Peyer's patch (tissue), 4 donors: ENCODE data around the gene NUMA1.

Experiments used
- POLR2A ChIP-seq, 2 donors: fragments of 450-650 bp; IDR thresholded peaks; one replicate each; pipeline ENCODE4 v1.5.1; 2017; ENCODE audit warnings: antibody characterized with exemption in 2 of 2, mild to moderate bottlenecking in 2 of 2, moderate library complexity in 2 of 2
- TF ChIP-seq, protein P1 (sequence below), 6 experiments: fragments of 450-650 bp in 4 of 6; fragments of 200-600 bp in 2 of 6; sonication (generic) in 1 of 6; IDR thresholded peaks; one replicate each; pipeline ENCODE4 v1.5.1; 2017 to 2019; ENCODE audit warnings: antibody characterized with exemption in 6 of 6, mild to moderate bottlenecking in 3 of 6, moderate library complexity in 1 of 6

DNA sequence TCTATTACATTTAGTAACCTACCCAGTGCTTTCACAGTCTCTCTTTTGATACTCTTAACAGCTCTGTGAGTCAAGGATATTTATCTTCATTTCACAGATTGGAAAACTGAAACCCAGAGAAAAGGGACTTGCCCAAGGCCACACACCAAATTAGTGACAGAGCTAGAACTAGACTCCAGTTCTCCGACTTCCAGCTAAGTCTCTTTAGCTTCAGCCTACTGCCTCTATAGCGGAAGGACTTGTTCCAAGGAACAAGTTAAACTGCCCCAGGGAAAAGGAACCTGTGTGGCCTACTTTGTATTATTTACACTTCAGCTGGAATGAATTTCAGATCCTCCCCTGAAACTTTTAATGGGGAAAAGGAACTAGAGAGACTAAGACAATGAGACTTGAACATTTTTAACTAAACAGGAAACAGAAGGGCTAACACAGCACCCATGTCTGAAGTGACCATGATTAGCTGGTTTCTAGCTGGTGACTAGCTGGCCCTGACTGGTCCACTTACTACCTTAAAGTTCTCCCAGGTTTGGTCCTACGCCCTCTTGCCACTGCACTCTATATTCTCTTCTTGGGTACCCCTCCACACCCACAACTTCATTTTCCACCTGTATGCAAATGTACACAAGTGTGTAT is 1.6 kb upstream of the NUMA1 start:
- TF ChIP-seq, protein P1, sequence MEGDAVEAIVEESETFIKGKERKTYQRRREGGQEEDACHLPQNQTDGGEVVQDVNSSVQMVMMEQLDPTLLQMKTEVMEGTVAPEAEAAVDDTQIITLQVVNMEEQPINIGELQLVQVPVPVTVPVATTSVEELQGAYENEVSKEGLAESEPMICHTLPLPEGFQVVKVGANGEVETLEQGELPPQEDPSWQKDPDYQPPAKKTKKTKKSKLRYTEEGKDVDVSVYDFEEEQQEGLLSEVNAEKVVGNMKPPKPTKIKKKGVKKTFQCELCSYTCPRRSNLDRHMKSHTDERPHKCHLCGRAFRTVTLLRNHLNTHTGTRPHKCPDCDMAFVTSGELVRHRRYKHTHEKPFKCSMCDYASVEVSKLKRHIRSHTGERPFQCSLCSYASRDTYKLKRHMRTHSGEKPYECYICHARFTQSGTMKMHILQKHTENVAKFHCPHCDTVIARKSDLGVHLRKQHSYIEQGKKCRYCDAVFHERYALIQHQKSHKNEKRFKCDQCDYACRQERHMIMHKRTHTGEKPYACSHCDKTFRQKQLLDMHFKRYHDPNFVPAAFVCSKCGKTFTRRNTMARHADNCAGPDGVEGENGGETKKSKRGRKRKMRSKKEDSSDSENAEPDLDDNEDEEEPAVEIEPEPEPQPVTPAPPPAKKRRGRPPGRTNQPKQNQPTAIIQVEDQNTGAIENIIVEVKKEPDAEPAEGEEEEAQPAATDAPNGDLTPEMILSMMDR (IDR thresholded peaks at IDR 0.05) = no peak
- no peak for TF ChIP-seq POLR2A (IDR thresholded peaks at IDR 0.05)
